Neural crest cell (in vitro differentiated cells): ENCODE measurements around the gene SMOC2. TPM values are rescaled to one million over a fixed set of nuclear protein-coding genes. Genes with fewer than 3 reads are reported as not detected.

Experiments used
- DNase-seq: peaks from one replicate; pipeline ENCODE4 v3.0.0; 2021; ENCODE audit warnings: low read depth, mixed read lengths, low spot score
- H3K27ac Mint-ChIP-seq: one replicate; pipeline ENCODE4 v1.8.0; 2021; ENCODE audit warnings: mild to moderate bottlenecking, mixed read lengths; ENCODE audit not compliant: unreplicated experiment
- H3K27me3 Mint-ChIP-seq: 2 replicates; pipeline ENCODE4 v1.8.0; 2021; ENCODE audit warnings: low read depth, mild to moderate bottlenecking, mixed read lengths
- H3K36me3 Mint-ChIP-seq: 2 replicates; pipeline ENCODE4 v1.8.0; 2021; ENCODE audit warnings: low read depth, mild to moderate bottlenecking, mixed read lengths
- H3K4me1 Mint-ChIP-seq: 2 replicates; pipeline ENCODE4 v1.8.0; 2021; ENCODE audit warnings: mixed read lengths
- H3K4me3 Mint-ChIP-seq: one replicate; pipeline ENCODE4 v1.8.0; 2021; ENCODE audit warnings: mild to moderate bottlenecking, mixed read lengths
- H3K9me3 Mint-ChIP-seq: 2 replicates; pipeline ENCODE4 v1.8.0; 2021; ENCODE audit warnings: mixed read lengths
- CTCF ChIP-seq: fragments of 200-600 bp; sonication (generic); conservative IDR thresholded peaks from 2 replicates; pipeline ENCODE4 v1.5.0; 2021; ENCODE audit warnings: antibody characterized with exemption, mild to moderate bottlenecking
- total RNA-seq: library from RNA; stranded (reverse); gene quantifications from 2 replicates; pipeline ENCODE4 v1.2.1, GENCODE V29; 2021

The SMOC2 gene
- total RNA-seq, 1 donor from 2014 or later, result 0.23 TPM

DNA sequence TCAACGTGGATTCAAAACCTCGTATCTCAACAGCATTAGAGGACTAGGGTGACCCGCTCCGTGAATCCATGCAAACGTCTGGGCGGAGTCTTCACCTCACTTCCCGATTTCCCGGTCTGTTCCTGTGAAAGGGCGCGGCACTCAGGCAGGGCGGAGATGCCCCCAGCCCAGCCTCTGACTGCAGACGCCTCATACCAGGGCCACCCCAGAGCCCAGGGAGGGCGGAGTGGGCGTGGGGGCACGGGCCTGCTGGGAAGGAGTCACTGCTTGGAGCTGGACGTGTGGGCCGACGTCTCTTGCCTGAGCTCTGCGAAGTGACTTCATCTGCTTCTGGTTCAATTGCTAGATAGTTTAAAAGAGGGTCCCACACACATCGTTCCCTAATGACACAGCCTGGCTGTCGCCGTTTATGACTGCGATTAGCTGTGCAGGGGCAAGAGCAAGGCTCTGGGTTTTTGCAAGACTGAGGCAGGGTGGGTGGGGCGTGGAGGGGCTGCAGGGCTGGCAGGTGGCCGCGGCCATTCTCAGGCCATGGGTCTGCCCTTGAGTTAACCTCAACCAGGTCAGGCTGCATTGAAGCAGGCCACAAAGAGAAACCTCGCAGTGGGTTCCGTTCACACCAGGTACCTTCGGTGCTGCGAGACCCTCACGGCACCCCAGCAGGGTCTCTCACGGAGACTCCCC lies 15.0 kb downstream of the SMOC2 start:
- peaks cover 16% of the 10 kb centered on the region for H3K4me1 Mint-ChIP-seq

DNA sequence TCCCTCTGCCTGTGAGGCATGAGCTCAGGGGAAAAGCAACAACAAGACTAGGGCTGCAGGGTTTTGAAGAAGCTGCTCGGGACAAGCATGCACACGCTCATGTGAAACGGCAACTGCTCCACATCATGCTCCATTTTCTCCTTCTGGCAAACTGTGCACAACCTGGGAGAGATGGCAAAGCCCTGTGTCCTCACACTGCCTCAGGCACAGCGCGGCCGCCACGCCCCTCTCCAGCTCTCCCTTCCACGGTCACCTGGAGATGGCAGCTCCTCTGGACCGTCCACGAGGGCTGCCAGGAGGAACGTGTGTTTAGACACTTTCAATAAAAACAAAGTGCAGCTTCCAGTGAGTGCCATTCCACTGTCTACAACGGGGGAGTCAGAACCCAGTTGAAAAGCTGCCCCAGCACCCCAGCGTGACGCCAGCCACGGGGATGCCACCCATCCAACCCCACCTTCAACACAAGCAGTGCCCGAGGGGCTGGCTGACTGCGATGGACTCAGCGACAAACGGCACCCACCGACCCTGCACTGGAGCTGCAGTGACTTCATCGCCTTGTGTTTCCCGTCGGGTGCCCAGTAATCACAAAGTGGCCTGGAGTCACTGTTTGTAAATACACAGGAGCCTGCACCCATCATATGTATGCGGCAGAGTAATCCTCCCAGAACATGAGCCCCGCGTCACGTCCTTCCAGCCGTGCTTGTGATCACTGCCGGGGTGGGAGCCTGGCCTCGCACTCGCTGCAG lies 16.1 kb downstream of the SMOC2 start:
- no peak for TF ChIP-seq CTCF
- H3K9me3 Mint-ChIP-seq, result no peaks in the 10 kb centered on the region
- no peak for DNase-seq
- no peaks in the 10 kb centered on the region for H3K36me3 Mint-ChIP-seq
- H3K27me3 Mint-ChIP-seq, result peaks cover 6% of the 10 kb centered on the region
- H3K4me3 Mint-ChIP-seq, result no peak overlapping the region
- H3K4me1 Mint-ChIP-seq, result peaks cover 14% of the 10 kb centered on the region
- no peak overlapping the region for H3K27ac Mint-ChIP-seq

More for the DNA sequence above, 15.0 kb downstream of the SMOC2 start:
- H3K9me3 Mint-ChIP-seq, result no peaks in the 10 kb centered on the region
- TF ChIP-seq CTCF, result no peak
- no peak for DNase-seq
- no peaks in the 10 kb centered on the region for H3K36me3 Mint-ChIP-seq
- no peak overlapping the region for H3K4me3 Mint-ChIP-seq
- H3K27me3 Mint-ChIP-seq, result peaks cover 6% of the 10 kb centered on the region
- H3K27ac Mint-ChIP-seq, result no peak overlapping the region

DNA sequence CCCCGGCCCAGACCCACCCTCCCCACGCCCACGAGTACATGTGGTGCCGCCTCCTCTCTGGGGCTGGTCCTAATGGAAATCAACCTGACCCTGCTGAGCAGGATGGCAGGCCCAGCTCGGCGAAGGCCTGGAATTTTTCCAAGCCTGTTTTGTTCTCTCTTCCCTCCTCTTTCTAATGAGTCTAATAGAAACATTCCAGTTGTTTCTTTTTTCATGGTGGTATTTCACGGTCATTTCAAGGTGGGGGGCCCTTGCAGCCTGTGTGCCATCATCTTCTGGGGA lies 16.6 kb downstream of the SMOC2 start:
- Mint-ChIP-seq H3K9me3 (no peaks in the 10 kb centered on the region), H3K4me3 (no peak overlapping the region), H3K36me3 (no peaks in the 10 kb centered on the region), H3K27me3 (peaks cover 8% of the 10 kb centered on the region), H3K27ac (no peak overlapping the region), H3K4me1 (peaks cover 12% of the 10 kb centered on the region)
- TF ChIP-seq CTCF, result no peak
- no peak for DNase-seq

- DNase-seq, result no peak
- no peaks in the 10 kb centered on the region for H3K36me3 Mint-ChIP-seq
- H3K4me3 Mint-ChIP-seq, result no peak overlapping the region
- H3K9me3 Mint-ChIP-seq, result no peaks in the 10 kb centered on the region
- no peak for TF ChIP-seq CTCF
- H3K4me1 Mint-ChIP-seq, result peaks cover 12% of the 10 kb centered on the region
- no peak overlapping the region for H3K27ac Mint-ChIP-seq
- H3K27me3 Mint-ChIP-seq, result peaks cover 9% of the 10 kb centered on the region
Observed at GRCh38 chr6:168458101-168458500, 17.1 kb downstream of the SMOC2 start.

DNA sequence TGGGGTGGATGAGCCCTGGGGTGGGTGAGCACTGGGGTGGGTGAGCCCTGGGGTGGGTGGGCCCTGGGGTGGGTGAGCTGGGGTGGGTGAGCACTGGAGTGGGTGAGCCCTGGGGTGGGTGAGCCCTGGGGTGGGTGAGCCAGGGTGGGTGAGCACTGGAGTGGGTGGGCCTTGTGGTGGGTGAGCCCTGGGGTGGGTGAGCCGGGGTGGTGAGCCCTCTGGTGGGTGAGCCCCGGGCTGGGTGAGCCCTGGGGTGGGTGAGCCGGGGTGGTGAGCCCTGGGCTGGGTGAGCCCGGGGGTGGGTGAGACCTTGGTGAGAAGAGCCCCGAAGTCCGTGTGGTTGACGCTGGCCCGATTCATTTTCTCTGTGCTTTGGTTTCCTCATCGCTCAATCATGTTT lies 18.6 kb downstream of the SMOC2 start:
- DNase-seq, result no peak
- Mint-ChIP-seq H3K36me3 (no peaks in the 10 kb centered on the region), H3K9me3 (no peaks in the 10 kb centered on the region), H3K4me3 (no peak overlapping the region), H3K27ac (no peak overlapping the region), H3K4me1 (peaks cover 3% of the 10 kb centered on the region), H3K27me3 (peaks cover 3% of the 10 kb centered on the region)
- no peak for TF ChIP-seq CTCF
